Subcutaneous adipose tissue (tissue), 4 donors: Measurements from ENCODE around the gene NTSR1. TPM values are rescaled to one million over a fixed set of nuclear protein-coding genes. Genes with fewer than 3 reads are reported as not detected.

Experiments
- CTCF ChIP-seq: fragments of 450-650 bp; IDR thresholded peaks from one replicate; pipeline ENCODE4 v1.5.1; 2016; ENCODE audit warnings: low read depth, mild to moderate bottlenecking, control low read depth, antibody characterized with exemption, moderate library complexity
- total RNA-seq, 4 donors: library from RNA; depleted of rRNA; stranded (reverse); fragments of >200 nt; gene quantifications; one replicate each; pipeline ENCODE4 v1.1.0, GENCODE V29; 2016

Gene NTSR1
- total RNA-seq, 4 donors from 2014 or later: 0.16 TPM; not detected in 3

GRCh38 chr20:62743777-62744317 lies 35.2 kb downstream of the NTSR1 start:
- TF ChIP-seq CTCF: no peak

GRCh38 chr20:62744741-62745191 lies 36.1 kb downstream of the NTSR1 start:
- TF ChIP-seq CTCF: no peak

- TF ChIP-seq CTCF: no peak
Observed at GRCh38 chr20:62745279-62745951, 36.8 kb downstream of the NTSR1 start.

- no peak for TF ChIP-seq CTCF
Observed at GRCh38 chr20:62745952-62746288, 37.3 kb downstream of the NTSR1 start.

GRCh38 chr20:62748311-62748710 lies 39.7 kb downstream of the NTSR1 start:
- no peak for TF ChIP-seq CTCF

- no peak for TF ChIP-seq CTCF
Observed at GRCh38 chr20:62749851-62750445, 41.3 kb downstream of the NTSR1 start.

- TF ChIP-seq CTCF: no peak
Observed at GRCh38 chr20:62751551-62752150, 43.0 kb downstream of the NTSR1 start.
